Heart left ventricle (tissue), 16 donors: Measurements from ENCODE around the gene BDNF. TPM values are rescaled to one million over a fixed set of nuclear protein-coding genes. Genes with fewer than 3 reads are reported as not detected.

Source experiments
- ATAC-seq, 4 donors: fragments of 200-7000 bp; cut with Tn5 transposase; one replicate each; pipeline ENCODE4 v1.9.1; 2020 to 2022; ENCODE audit warnings: moderate library complexity in 4 of 4, mild to moderate bottlenecking in 3 of 4, moderate number of reproducible peaks in 1 of 4
- DNase-seq, 5 donors: peaks; one replicate each; pipeline ENCODE4 v3.0.0-alpha.2; 2020
- H3K27ac ChIP-seq, 12 donors: fragments of 200-600 bp; sonication (generic) in 4 of 12; one replicate each; pipeline versions ENCODE4 v1.5.0 to v1.8.0; 2016 to 2022; ENCODE audit warnings: mild to moderate bottlenecking in 2 of 12
- H3K27me3 ChIP-seq, 9 donors: fragments of 200-600 bp; sonication (generic) in 2 of 9; one replicate each; pipeline versions ENCODE4 v1.5.1 to v1.8.0; 2016 to 2022; ENCODE audit warnings: mild to moderate bottlenecking in 3 of 9
- H3K36me3 ChIP-seq, 9 donors: fragments of 200-600 bp; sonication (generic) in 2 of 9; one replicate each; pipeline versions ENCODE4 v1.5.0 to v1.8.0; 2018 to 2022; ENCODE audit warnings: mild to moderate bottlenecking in 2 of 9
- H3K4me1 ChIP-seq, 12 donors: fragments of 200-600 bp; sonication (generic) in 4 of 12; one replicate each; pipeline versions ENCODE4 v1.5.0 to v1.8.0; 2016 to 2022; ENCODE audit warnings: mild to moderate bottlenecking in 3 of 12
- H3K4me3 ChIP-seq, 12 donors: fragments of 200-600 bp; sonication (generic) in 4 of 12; one replicate each; pipeline versions ENCODE4 v1.5.0 to v1.8.0; 2017 to 2022; ENCODE audit warnings: mild to moderate bottlenecking in 9 of 12, moderate library complexity in 4 of 12
- H3K9me3 ChIP-seq, 12 donors: fragments of 200-600 bp; sonication (generic) in 4 of 12; one replicate each; pipeline versions ENCODE4 v1.5.0 to v1.8.0; 2016 to 2022; ENCODE audit warnings: mild to moderate bottlenecking in 1 of 12
- POLR2A ChIP-seq, 2 donors: fragments of 450-650 bp; IDR thresholded peaks; one replicate each; pipeline ENCODE4 v1.6.1; 2017; ENCODE audit warnings: antibody characterized with exemption in 2 of 2, mild to moderate bottlenecking in 2 of 2, moderate library complexity in 2 of 2
- WGBS, 4 donors: extraction: QIAGEN DNeasy Blood & Tissue Kit in 2 of 4; methylation state at CpG; one replicate each; pipeline versions ENCODE4 v1.1.5 to v1.1.7; 2013 to 2018; 5-methylcytosine and 5-hydroxymethylcytosine counted together
- intact Hi-C, 10 donors: fragments of 100-400 bp; cut with DNase I; formaldehyde crosslinking; loops; one replicate each; pipeline versions ENCODE4 v1.11.1 to v1.14.2; 2022
- polyA plus RNA-seq, 2 donors: library from polyadenylated mRNA; stranded (reverse); fragments of 200-250 nt; gene quantifications; one replicate each; pipeline ENCODE4 v1.2.3, GENCODE V29; 2013
- total RNA-seq, 9 donors: library from RNA; depleted of rRNA in 2 of 9; stranded (reverse); fragments of >200 nt in 2 of 9; fragmentation: NEBNext Ultra II Directional in 3 of 9; extraction: Animal tissue kit (Norgen Biotek cat#: 25700) in 3 of 9; gene quantifications; one replicate each; pipeline versions ENCODE4 v1.1.0 to v1.2.4, GENCODE V29; 2016 to 2023
- TF ChIP-seq, protein P1 (sequence below), 12 donors: fragments of 200-600 bp; sonication (generic) in 4 of 12; IDR thresholded peaks; one replicate each; pipeline versions ENCODE4 v1.5.0 to v1.8.0; 2018 to 2022; ENCODE audit warnings: antibody characterized with exemption in 12 of 12, mild to moderate bottlenecking in 5 of 12
- donor health status: ischemic (EF 13 %, LVEDD 7.1; RV severe dilation, severe dysfunction).
- donor health status: healthy with polysubstance abuse.
- donor health status: DM: no; HTN: yes; CAD: no.
- donor health status: DM: no; HTN: no; CAD: no.
- donor health status: ischemic (EF 25% LVEDD 6.9; RV normal size, moderate dysfunction).
- donor health status: ischemic (EF 25% LVEDD 5.7; RV mildly dilated, moderate dysfunction).
- donor health status: healthy.
- donor health status: DM: yes; HTN: yes; CAD: no.
- donor health status: ischemic (EF 35%, LVEDD 5.7; RV mildly dilated, moderate dysfunction).
- donor health status: nonischemic (EF 11% LVEDD 7.7; RV severe dilation, severe dysfunction).
- donor health status: DM: yes; HTN: yes; CAD: no.
- donor health status: PGD.
- donor health status: ischemic (EF 29% LVEDD 5.4; RV normal size, mild dysfunction).
- donor health status: nonischemic (EF 23%, LVEDD 6.1; RV moderate dilation, normal function).

BDNF gene
- total and polyA plus RNA-seq, 11 donors = 0.93 to 8.5 (median 3.1) TPM

DNA sequence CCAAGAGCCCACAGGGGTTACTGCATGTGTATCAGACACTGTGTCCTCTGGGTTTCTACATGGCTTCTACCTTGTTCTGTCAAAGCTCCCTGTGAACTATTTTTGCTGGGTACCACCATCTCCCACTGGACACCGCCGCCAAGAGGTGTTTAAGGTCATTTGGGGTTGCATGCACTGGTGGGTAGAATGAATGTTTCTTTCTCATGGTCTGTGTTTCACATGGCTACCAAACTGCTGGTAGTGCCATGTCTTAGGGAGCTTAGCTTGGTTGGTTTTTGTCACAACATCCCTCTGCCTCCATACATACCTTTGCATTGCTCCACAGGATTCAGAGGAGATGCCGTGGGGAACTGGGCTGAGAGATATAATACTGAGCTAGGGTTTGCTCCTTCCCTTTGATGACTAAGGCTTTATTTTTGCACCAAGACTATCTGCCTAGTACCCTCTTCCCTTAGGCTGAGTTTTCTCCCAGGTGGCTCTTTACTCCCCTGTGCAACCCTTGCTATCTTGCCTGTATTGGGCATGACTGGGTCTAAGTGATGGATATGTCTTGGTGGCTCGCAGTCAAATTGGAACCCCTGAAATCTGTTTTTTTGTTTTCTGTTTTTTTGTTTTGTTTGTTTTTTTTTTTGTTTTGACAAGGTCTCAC lies 73.2 kb downstream of the BDNF start:
- 94 to 98% (median 97%) methylated on average over 4 of the region's 4 CpGs for WGBS, 4 donors
- no peaks in the 10 kb centered on the region for H3K27me3 ChIP-seq
- ATAC-seq (no peak), DNase-seq (no peak)
- peaks cover 0 to 9% (median 7%) of the 10 kb centered on the region in 12 donors for H3K4me1 ChIP-seq
- no peak for TF ChIP-seq POLR2A (IDR thresholded peaks at IDR 0.05)
- TF ChIP-seq, protein P1, sequence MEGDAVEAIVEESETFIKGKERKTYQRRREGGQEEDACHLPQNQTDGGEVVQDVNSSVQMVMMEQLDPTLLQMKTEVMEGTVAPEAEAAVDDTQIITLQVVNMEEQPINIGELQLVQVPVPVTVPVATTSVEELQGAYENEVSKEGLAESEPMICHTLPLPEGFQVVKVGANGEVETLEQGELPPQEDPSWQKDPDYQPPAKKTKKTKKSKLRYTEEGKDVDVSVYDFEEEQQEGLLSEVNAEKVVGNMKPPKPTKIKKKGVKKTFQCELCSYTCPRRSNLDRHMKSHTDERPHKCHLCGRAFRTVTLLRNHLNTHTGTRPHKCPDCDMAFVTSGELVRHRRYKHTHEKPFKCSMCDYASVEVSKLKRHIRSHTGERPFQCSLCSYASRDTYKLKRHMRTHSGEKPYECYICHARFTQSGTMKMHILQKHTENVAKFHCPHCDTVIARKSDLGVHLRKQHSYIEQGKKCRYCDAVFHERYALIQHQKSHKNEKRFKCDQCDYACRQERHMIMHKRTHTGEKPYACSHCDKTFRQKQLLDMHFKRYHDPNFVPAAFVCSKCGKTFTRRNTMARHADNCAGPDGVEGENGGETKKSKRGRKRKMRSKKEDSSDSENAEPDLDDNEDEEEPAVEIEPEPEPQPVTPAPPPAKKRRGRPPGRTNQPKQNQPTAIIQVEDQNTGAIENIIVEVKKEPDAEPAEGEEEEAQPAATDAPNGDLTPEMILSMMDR (IDR thresholded peaks at IDR 0.05) = no peak
- H3K4me3 ChIP-seq = no peak overlapping the region
- intact Hi-C loops = loop anchor here in 1 of 10 donors (10.0 kb wide), 1 partner anchor 92 kb away; no protein-coding TSS in a partner anchor
- H3K27ac ChIP-seq = no peak overlapping the region
- no peaks in the 10 kb centered on the region for H3K9me3 ChIP-seq
- no peaks in the 10 kb centered on the region for H3K36me3 ChIP-seq

GRCh38 chr11:27626269-27626937 lies 73.9 kb downstream of the BDNF start:
- 80 to 92% (median 84%) methylated on average over 4 of the region's 4 CpGs for WGBS, 4 donors

GRCh38 chr11:27625347-27625912 lies 74.8 kb downstream of the BDNF start:
- DNase-seq (no peak), ATAC-seq (no peak)
- no peaks in the 10 kb centered on the region for H3K36me3 ChIP-seq
- intact Hi-C loops = loop anchor here in 1 of 10 donors (10.0 kb wide), 1 partner anchor 91 kb away; no protein-coding TSS in a partner anchor
- H3K27ac ChIP-seq = no peak overlapping the region
- no peaks in the 10 kb centered on the region for H3K9me3 ChIP-seq
- no peaks in the 10 kb centered on the region for H3K27me3 ChIP-seq
- H3K4me3 ChIP-seq = no peak overlapping the region
- H3K4me1 ChIP-seq = peaks cover 0 to 22% (median 14%) of the 10 kb centered on the region in 12 donors
- no peak for TF ChIP-seq POLR2A (IDR thresholded peaks at IDR 0.05)
- TF ChIP-seq, protein P1 (IDR thresholded peaks at IDR 0.05) = no peak
- WGBS, 4 donors = 53 to 100% (median 73%) methylated on average over 1 of the region's 1 CpG

More at GRCh38 chr11:27626269-27626937, 73.9 kb downstream of the BDNF start:
- DNase-seq = no peak
- TF ChIP-seq POLR2A (IDR thresholded peaks at IDR 0.05) = no peak
- TF ChIP-seq, protein P1 (IDR thresholded peaks at IDR 0.05) = no peak
- no peaks in the 10 kb centered on the region for H3K36me3 ChIP-seq
- intact Hi-C loops = loop anchor here in 1 of 10 donors (10.0 kb wide), 1 partner anchor 92 kb away; no protein-coding TSS in a partner anchor
- ATAC-seq = no peak
- peaks cover 0 to 16% (median 13%) of the 10 kb centered on the region in 12 donors for H3K4me1 ChIP-seq
- no peaks in the 10 kb centered on the region for H3K27me3 ChIP-seq
- H3K27ac ChIP-seq = no peak overlapping the region
- H3K9me3 ChIP-seq = no peaks in the 10 kb centered on the region
- no peak overlapping the region for H3K4me3 ChIP-seq
